ENCODE measurements around the gene CPEB1. TPM values are rescaled to one million over a fixed set of nuclear protein-coding genes. Genes with fewer than 3 reads are reported as not detected.

The CPEB1 gene
- total and polyA plus RNA-seq, 2 of the 13 experiments (the other 11 are each of a cell fraction or from before 2014, with no cell fraction given), result 0.03 to 0.07 TPM

GRCh38 chr15:82650046-82650670, 3.0 kb upstream of the CPEB1 start (continued):
- TF ChIP-seq USF2 (IDR thresholded peaks at IDR 0.05; ENCODE audit: low read depth, low read length) (no peak), USF2 (CRISPR knock-in tag; IDR thresholded peaks at IDR 0.05; ENCODE audit: borderline replicate concordance) (no peak), ONECUT2 (CRISPR knock-in tag; IDR thresholded peaks at IDR 0.05) (no peak), BRCA1 (CRISPR knock-in tag; IDR thresholded peaks at IDR 0.05) (no peak), ZMYM2 (CRISPR knock-in tag; IDR thresholded peaks at IDR 0.05) (no peak), CSRNP1 (CRISPR knock-in tag; IDR thresholded peaks at IDR 0.05) (no peak), EP300 (IDR thresholded peaks at IDR 0.05; ENCODE audit: low read depth in 2 of 2, low read length in 2 of 2) (no peak), EP300 (CRISPR knock-in tag; IDR thresholded peaks at IDR 0.05; ENCODE audit: borderline replicate concordance) (no peak), ZNF101 (CRISPR knock-in tag; IDR thresholded peaks at IDR 0.05; ENCODE audit: borderline replicate concordance, low read depth) (no peak), ZBTB8A (CRISPR knock-in tag; IDR thresholded peaks at IDR 0.05; ENCODE audit: borderline replicate concordance, low read depth) (no peak), ZNF225 (CRISPR knock-in tag; IDR thresholded peaks at IDR 0.05) (no peak), ATF7-NPFF (CRISPR knock-in tag; IDR thresholded peaks at IDR 0.05; ENCODE audit: low read depth) (no peak), ZNF503 (CRISPR knock-in tag; IDR thresholded peaks at IDR 0.05) (no peak)

All from HepG2 (cell line).